ENCODE data around the gene ATP9A.

DNA sequence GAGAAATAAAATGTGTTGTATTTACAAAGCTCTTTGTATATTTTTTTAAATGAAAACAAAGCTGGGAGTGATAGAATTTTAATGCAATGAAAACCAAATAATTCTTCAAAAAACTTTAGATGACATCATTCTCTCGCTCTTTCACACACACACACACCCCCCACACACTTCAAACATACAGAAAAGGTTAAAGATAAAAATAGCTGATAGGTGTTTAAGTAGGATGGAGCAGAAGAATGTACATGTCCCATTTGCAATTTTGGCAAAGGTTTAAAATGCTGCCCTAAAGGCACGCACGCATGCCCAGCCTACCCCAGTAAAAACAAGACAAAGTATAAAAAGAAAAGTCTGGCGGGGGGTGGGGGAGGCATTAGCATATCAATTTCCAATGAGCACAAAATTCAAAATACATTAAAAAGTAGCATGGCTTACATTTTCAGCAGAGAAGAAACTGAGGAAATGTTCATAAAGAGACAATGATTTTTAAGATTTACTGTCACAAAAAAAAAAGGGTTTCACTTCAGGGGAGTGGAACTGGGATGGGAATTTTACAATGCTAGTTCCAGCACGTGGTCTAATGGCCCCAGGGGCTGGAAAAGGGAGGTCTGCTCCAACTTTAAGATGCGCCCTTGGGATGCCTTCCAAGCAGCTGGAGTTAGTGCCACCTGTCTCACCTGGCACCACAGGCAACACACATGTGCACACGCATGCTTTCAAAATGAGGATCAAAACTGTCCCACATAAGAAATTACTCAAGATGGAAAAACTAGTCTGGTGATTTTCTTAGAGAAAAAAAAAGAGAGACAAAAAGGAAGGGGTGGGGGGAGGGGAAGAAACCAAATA is 170.6 kb downstream of the ATP9A start:
- no peak for TF ChIP-seq CTCF (IDR thresholded peaks at IDR 0.05)
- TF ChIP-seq POLR2A (IDR thresholded peaks at IDR 0.05) = no peak

All from tibial nerve (tissue), 3 donors.